ENCODE data around the gene PAM. TPM values are rescaled to one million over a fixed set of nuclear protein-coding genes. Genes with fewer than 3 reads are reported as not detected.
"Not testable (repeated sequence)": the region's sequence is repeated elsewhere in the genome, so short reads cannot be mapped to it uniquely, and the experiment has no call there.

PAM gene
- total RNA-seq, 1 donor from 2014 or later, result 27.9 TPM

GRCh38 chr5:102889033-102889432 lies 133.9 kb downstream of the PAM start:
- intact Hi-C loops (cut with micrococcal nuclease), result no loop called here

DNA sequence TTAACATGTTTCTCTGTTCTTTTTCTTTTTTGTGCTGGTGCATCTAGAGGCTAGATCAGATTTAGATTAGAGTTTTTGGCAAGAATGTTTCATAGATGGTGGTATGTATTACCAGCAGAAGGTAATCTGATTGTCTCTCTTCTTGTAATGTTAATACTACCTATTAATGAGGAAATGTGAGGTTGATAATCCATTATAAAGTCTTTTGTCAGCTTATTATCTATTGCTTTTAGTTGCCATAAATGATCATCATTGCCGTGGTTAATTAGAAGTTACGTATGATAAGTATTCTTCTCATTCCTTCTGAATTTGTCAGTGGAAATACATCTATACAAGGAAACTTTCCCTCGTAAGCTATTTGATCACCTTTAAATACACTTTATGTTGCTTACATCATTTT lies 135.0 kb downstream of the PAM start:
- intact Hi-C loops (cut with micrococcal nuclease), result no loop called here

DNA sequence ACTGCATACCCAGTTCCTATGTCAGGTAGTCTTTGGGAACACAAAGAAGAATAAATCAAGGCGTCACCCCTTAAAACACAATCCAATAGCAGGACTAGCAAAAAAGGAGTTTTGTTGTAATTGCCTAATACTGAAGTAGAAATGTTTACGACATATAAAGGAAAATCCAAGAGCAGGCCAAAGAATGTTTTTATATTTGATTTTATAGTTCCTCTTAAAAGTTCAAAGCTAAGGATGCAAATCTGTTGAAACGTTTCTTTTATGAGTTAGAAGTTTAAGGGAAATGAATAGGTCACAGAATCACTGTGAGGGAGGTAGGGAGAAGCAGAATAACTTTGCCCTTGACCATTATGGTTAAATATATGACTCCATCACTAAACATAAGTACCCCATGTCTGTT lies 136.1 kb downstream of the PAM start:
- intact Hi-C loops (cut with micrococcal nuclease), result no loop called here

- intact Hi-C loops (cut with micrococcal nuclease), result no loop called here
Observed at GRCh38 chr5:102893942-102894341, 138.8 kb downstream of the PAM start.

DNA sequence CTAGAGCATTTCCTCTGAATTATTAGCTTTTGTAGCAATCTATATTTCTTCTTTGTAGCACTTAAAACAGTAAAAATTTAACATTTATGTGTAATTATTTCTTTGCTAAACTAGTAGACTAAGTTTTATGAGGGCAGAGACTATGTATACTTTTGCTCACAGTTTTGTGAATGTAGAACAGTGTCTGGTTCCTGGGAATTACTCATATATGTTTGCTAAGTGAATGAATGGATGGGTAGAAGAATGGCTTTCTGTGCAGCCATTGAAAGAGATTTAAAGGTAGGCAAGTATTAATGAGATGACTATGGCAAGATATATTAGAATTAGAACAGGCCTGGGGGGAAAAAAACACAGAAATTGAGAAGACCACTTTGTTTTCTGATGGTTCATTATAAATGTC lies 140.1 kb downstream of the PAM start:
- intact Hi-C loops (cut with micrococcal nuclease), result no loop called here

DNA sequence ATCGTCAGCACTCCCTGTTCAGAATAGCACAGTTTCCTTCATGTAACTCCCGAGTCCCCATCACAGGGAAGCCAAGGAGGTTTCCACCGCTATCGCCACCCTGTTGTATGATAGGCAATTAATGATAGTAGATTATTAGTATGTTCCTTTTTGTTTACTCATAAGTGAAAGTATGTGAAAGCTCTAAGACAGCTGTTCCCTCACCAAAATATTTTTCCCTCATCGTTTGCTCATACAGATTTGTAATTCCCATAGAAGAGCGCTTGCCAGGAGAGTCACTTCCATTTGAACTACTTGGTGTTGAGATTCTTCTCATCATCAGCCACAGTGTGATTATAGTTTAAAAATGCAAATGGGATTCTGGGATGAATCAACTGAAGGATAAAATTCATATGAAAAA lies 140.9 kb downstream of the PAM start:
- intact Hi-C loops (cut with micrococcal nuclease), result no loop called here

DNA sequence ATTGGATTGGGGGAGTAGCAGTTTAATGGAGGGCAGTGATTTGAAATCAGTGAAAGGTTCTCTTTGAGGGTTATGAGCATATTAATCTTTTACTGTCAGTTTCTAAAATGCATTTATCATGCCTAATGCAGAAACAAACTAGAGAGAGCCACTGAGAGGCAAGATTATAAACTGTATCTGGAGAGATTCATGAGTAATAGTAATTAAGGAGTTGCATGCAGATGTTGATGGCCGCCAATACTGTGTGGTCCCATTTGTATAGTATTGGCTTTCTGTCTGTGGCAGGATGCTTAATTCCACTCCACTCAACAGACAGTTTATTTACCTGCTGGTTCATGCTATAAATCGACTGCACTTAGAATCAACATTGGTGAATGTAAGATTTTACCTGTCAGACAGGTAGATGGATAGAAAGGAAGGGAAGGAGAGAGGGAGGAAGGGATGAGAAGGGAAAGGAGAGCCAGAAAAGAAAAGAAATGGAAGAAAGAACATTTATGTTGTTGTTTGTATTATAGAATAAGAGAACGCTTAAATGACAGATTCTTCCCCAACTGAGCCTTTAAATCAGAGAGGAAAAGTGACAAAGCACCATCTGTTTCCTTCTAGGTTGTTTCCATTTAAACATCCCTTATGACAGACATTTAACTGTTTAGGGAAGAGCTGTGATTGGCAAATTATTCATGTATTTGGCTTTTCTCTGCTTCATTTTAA lies 146.5 kb downstream of the PAM start:
- intact Hi-C loops (cut with micrococcal nuclease), result no loop called here

GRCh38 chr5:102902135-102902448 lies 147.0 kb downstream of the PAM start:
- intact Hi-C loops (cut with micrococcal nuclease), result no loop called here

DNA sequence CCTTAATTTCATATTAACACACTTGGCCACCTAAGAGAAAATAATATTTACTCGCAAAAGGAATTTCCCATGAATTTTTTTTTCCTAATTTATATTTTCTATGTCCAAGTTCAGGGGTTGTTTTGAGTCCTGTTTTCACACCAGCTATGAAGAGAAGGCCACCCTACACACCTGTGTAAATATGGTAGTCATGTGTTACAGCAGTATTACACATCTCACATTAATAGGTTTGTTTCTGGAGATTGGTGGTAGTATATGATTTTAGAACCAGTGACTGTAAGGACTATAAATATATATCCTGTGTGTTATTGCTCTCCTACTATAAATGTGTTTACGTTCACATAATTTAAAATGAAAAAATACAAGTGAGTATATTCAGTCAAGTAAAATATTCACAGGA lies 147.5 kb downstream of the PAM start:
- intact Hi-C loops (cut with micrococcal nuclease), result no loop called here

GRCh38 chr5:102903074-102903871 lies 148.2 kb downstream of the PAM start:
- intact Hi-C loops (cut with micrococcal nuclease), result no loop called here

DNA sequence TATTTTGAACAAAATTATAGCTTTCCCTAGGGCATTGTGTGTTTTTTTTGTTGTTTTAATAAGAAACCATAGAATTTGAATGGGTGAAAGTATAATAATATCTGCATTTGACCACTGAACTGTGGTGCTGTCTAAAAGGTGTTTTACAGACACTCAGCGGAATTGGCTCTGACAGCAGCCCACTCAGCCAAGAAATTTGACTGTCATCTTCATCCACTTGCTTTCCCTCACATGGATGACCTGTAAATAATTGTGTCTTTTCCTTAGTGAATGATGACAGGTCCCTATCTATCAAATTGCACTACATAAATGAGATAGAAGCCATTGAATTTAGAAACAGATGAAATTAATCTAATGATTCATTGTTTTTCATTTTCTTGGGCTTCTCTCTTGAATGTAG lies 150.0 kb downstream of the PAM start:
- intact Hi-C loops (cut with micrococcal nuclease), result no loop called here

- intact Hi-C loops (cut with micrococcal nuclease), result not testable (repeated sequence)
Observed at GRCh38 chr5:102907099-102907498, 152.0 kb downstream of the PAM start.

DNA sequence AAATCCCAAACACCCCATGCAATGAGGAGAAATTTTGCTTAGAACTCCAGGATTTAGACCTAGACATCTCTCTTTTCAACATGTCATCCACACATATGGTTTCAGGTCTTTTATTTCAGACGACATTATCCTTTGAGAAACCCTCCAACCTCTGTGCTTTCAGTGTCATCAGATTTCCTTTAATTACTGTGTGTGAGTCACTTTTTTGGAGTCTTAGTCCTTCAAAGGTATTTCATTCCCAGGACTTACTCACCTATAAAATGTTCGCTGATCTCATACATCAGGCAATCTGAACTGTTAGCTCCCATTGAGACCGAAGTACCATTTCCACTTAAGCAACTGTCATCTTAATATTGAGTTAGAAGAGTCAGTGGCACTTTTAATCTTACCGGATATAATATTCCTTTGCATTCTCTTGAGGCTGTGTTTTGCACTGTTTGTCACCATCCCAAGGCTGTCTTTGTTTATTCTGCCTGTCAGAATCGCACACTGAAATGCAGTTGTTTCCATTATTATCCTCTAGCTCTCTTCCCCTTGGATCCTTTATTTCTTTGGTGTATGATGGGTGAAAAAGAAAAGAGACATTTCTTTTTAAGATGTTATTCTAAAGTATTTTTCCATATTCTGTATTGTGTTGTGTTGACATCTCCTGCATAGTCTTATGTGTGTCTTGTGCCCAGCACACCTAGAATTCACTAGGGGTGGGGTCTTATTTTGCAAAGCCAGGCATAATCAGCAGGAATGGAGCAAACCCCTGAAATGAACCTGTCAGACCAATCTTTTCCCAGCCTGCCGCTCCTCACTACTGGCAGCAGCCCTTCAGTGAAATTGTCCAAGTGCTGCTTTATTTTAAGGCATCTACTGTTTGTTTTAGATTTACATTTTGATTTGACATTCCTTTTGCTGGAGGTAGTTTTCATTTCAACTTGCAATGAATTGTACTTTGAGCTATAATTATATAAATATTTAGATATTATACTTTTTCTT lies 155.4 kb downstream of the PAM start:
- intact Hi-C loops (cut with micrococcal nuclease), result no loop called here

GRCh38 chr5:102911973-102912372 lies 156.9 kb downstream of the PAM start:
- intact Hi-C loops (cut with micrococcal nuclease), result no loop called here

DNA sequence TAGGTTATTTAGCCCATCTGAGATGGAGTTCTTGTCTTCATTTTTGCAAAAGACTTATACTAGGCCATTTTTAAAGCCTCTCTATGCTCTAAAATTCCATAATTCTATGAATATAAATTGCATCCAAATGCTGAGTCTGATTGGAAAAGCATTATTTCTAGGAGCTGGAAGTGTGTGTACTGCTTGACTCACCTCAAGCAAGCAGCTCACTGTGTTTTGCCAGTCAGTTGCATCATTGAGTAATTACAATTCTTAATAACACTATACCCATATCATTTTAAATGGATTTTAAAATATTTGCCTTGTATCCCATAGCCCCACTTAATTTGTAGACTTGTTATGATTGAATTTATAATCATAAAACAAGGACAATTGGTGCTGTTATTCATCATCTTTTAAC lies 161.0 kb downstream of the PAM start:
- intact Hi-C loops (cut with micrococcal nuclease), result no loop called here

DNA sequence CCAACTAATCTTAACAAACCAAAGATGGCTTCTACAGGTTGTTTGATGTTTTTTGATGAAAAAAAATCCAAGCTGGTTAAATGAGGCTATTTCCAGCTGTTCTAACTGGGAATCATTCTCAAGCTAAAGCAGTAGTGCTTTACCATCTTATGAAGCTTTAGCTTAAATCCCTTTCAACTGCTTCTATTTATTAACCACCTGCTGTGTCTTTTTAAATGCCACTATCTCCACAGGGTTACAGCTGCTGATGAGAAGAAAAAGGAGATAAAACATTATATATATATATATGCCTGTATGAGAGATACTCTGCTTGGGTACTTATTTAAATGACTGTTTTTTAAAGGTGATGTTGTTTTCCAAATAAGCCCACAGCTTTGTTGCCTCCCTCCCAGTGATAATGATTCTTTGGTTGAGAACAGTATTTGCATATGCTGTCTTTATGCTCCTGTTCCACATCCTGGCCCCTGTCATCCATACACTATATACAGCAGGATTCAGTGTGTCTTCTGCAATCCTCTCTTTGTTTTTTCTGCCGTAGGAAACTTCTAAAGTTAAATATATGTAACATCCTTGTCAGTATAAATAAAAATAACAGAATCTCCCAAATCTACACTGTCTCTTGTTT lies 164.0 kb downstream of the PAM start:
- intact Hi-C loops (cut with micrococcal nuclease), result no loop called here

DNA sequence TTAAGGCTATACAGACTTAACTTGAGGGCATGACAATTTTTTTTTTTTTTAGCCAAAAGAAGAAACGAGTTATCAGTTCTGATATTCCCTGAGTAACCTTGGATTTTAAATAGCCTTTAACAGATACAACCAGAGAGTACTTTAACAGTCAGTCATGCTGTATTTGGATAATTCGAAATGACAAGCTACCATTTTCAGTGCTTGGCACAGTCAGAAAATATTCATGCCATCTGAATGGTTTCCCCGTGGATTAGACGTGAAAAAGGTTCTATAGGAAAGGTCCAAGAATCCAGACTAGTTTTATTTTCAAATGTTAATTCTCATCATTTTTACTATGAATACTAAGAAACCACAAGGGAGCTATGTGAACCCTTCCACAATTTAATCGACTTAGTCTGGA lies 165.7 kb downstream of the PAM start:
- intact Hi-C loops (cut with micrococcal nuclease), result no loop called here

DNA sequence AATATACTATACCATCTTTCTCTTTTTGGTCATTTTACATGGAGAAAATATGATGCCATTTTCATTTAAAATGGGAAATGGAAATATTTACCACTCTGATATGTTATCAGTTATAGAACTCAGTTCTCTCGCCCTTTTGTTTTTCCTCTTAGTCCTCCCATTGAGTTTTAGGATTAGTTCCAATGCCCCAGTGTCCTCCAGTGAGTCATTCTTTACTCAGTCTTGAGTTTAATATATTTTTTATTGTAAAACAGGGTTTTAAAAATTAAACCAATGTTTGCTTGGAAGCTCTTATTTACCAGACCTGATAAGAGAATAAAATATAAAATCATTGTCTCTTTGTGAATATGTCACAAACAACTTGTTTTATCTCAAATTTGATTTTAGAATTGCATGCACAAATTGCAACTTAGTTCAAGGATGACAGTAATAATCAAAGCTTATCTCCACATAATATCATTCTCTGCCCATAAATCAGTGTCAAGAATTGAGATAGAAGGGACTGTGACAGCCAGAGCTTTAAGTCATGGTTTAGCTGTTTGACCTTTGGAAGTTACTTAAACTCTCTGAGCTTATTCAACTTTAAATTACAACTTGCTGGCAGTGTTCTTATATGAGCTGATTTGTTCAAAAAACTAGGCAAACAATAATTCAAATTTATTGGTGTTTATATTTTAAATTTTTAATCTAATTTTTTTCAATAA lies 166.4 kb downstream of the PAM start:
- intact Hi-C loops (cut with micrococcal nuclease), result no loop called here

DNA sequence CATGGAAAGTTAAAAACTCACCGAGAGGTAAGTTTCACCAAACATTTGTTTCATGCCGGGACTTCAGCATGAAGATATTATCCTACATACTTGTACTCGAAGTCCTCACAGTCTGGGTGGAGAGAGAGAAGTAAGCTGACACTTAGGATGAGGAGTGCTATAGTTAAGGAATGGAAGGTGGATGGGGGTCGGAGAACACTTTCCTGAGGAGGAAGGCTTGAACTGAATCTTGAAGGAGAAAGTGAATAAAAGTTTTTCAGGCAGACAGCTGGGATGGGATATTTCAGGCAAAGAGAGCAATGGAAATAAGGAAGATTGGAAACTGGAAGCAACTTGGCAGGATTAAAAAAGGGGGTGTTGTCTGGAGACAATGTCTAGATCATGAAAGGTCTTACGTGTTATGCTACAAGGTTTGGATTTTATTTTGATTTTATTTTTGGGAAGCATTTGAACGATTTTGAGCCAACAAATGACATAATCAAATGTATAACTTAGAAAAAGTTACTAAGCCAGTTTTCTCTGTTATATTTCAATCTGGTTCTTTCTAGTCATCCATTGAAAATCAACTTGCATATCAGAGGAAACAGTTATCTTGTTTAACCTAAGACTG lies 167.1 kb downstream of the PAM start:
- intact Hi-C loops (cut with micrococcal nuclease), result no loop called here

GRCh38 chr5:102922799-102923477 lies 167.8 kb downstream of the PAM start:
- intact Hi-C loops (cut with micrococcal nuclease), result no loop called here
